GM19025 (cell line): Measurements from ENCODE around the gene PRAC1.

Source experiments
- ATAC-seq: cut with Tn5 transposase; IDR thresholded peaks from one replicate; pipeline ENCODE4 v1.9.1; 2021; ENCODE audit warnings: mild to moderate bottlenecking, low read depth, moderate library complexity; ENCODE audit not compliant: unreplicated experiment

Gene PRAC1

DNA sequence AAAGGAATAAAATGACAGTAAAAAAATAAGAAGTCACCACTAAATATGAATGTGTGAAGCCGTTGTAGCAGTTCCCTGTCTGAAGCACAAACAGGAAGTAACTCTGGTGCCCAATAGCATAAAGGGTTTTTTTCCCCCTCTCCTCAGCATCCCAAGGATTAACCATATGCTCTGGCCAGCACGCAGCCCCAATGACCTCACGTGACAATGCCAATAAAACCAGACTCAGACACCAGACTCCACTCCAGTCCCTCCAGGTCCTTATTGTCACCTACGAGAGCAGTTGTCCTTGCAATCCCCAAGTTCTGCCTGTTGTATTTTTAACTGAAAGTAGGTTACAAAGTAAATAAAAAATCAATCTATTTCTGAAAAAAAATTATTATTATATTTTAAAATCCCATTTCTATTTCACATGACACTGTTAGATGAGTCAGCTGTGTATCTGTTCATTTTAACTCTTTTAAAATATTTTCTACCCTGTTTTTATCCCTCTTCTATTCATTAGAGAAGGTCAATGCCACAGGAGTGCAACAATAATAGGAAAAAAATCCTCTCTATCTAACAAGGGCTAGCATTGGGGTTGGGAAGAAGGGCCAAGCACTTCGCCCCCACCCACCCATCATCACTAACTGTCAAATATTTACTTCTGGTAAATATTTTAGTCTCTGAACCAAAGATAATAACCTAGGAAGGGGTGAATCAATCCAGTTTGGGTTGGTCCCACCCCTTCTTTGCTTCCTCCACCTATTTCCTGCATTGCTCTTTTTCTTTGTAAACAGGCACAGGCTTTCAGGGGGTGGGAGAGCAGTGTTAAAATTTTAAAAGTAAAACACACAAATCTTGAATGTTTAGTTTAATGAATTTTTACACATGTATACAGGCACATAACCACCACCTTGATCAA, 6.6 kb downstream of the PRAC1 start:
- no peak for ATAC-seq

DNA sequence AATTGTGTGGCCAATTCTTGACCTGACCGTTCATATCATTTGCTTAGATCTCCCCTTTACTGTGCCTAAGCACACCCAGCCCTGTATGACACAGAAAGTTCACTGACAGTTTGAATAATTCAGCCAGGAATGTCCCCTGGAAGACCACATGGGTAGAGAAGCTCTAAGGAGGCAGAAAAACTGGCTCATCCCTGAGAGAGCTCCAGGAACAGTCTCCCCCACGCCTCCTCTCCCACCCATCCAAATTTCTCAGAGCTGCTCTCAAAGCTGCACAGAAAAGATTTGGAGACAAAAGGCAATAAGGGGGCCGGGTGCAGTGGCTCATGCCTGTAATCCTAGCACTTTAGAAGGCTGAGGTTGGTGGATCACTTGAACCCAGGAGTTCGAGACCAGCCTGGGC, 11.2 kb downstream of the PRAC1 start:
- ATAC-seq = no peak

DNA sequence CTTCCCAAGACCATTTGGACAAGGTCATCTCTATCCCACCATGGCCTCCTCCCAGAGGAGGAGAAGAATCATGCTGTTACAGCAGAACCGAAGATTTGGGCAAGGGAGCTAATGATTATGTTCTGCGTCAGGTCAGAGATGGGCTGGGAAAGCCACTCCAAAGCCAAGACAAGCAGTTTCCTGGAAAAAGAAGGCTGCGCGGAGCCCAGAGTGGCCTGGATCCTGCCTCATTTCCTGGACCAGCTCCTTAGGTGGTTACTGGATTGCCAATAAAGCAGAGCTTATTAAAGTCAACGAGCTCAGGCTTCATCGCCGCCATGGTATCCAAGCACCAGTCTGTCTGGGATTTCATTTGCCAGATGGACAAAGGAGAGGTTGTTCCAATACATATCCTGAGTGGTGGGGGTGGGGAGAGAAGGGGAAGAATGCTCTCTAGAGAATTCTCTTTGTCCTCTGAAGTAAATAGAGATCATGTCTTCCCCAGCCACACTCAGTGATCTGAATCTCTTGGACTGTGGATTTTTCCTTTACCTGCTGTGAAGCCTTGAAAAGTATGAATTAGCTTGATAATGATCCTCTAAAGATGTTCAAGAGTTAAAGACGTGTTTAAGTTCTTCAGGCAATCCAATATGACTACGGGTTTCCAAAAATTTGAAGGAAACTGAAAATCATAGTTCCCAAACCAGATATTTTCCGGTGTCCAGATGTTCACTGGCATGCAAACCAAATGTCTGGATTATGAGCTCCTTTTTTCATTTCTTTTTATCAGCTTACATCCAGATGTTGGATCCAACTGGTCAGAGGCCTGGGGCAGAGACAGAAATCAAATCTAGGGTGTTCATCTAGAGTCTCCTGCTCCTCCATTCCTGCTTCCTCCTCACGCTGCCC, 17.7 kb downstream of the PRAC1 start:
- no peak for ATAC-seq

DNA sequence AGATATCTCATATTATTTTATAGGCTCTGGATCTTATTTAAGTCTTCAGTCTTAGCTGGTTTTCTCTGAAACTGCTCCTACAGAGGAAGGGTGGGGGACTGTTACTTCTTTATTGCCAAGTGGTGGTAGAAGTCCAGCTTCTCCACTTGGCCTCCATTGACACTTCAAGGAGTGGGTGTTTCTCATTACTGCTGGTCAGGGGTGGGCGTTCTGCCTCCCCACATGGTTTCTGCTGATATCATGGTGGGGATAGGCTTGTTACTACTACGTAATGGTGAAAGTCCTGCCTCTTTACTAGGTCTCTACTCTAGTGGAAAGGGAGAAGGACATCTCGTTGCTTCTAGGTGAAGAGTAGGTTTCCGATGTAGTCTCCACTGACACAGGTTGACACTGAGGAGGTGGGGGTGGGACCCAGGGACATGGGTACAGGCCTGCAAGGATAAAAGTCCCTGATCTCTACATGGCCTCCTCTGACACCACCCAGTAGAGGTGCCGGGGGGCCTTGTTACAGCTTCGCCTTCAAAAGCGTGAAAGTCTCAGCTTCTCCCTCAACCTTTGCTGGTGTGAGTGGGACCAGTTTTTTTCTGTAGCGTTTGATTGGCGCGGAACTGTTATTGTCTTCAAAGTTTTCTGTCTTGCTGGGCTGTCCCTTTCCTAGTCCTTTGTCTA, 20.3 kb downstream of the PRAC1 start:
- no peak for ATAC-seq

DNA sequence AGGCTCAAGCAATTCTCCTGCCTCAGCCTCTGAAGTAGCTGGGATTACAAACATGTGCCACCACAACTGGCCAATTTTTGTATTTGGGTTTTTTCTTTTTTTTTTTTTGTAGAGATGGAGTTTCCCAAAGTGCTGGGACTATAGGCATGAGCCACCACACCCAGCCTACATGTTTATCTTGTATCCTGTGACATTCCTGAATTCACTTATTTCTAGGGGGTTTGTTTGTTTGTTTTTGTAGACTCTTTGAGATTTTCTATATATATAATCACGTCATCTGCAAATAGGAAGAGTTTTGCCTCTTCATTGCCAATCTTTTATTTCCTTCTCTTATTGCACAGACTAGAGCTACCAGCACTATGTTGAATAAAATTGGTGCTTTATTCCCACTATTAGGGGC, 29.1 kb downstream of the PRAC1 start:
- ATAC-seq = no peak

DNA sequence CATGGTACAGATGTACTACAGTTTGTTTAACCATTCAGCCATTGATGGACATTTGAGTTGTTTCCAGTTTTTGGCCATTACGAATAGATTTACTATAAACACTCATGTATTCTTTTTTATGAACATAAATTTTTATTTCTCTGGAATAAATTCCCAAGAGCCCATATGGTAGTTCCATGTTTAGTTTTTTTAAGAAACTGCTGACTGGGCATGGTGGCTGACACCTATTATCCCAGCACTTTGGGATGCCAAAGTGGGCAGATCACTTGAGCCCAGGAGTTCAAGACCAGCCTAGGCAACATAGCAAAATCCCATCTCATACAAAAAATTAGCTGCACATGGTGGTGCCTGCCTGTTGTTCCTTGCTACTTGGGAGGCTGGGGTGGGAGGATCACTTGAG, 30.3 kb downstream of the PRAC1 start:
- ATAC-seq = no peak

DNA sequence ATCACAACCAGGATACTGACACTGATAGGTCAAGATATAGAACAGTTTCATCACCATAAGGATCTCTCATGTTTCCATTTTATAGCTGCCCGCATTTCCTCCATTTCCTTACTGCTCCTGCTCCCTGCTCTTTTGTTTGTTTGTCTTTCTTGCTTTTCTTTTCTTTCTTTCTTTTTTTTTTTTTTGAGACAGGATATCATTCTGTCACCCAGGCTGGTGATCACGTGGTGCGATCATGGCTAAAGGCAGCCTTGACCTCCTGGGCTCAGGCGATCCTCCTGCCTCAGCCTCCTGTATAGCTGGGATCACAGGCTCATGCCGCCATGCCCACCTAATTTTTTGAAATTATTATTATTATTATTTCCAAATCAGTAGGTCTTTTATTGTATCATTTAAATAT, 31.7 kb downstream of the PRAC1 start:
- ATAC-seq = no peak

DNA sequence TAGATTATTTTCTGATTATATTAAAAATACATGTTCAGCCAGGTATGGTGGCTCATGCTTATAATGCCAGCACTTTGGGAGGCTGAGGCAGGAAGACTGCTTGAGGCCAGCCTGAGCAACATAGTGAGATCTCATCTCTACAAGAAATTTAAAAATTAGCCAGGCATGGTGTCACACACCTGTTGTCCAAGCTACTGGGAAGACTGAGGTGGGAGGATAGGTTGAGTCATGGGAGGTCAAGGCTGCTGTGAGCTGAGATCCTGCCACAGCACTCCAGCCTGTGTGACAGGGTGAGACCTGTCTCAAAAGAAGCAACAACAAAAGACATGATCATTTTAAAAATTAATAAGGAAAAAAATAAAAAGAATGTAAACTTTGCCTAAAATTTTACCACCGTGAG, 40.7 kb downstream of the PRAC1 start:
- no peak for ATAC-seq

DNA sequence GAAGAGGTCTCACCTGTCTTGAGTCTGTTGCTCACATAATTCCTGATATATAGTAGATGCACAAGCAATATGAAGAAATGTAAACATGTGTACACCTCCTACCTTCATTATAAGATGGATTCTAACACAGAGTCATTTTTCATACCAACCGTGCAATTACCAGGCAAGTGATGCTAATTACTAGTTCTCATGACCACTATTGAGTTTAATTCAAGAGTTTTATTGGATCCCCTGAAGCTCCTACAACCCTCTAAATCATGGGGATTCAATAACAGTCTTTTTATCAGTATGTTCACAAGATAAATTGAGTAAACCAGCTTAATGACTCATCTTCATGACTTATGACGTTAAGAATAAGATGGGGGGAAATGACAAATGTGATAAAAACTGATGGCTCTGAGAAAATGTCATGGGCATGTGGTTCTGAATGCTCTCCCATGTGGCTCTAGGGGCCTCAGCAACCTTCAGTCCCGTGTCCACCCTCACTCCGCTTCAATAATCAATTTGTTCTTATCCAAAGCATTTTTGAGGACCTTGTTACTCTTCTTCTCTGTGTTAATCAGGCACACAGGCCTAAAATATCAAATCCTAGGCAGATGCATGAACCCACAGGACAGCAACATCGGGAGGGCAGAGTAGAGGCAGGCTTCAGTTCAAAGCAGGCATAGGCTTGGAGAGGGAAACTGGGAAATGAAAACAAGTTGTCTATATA, 42.8 kb downstream of the PRAC1 start:
- no peak for ATAC-seq

DNA sequence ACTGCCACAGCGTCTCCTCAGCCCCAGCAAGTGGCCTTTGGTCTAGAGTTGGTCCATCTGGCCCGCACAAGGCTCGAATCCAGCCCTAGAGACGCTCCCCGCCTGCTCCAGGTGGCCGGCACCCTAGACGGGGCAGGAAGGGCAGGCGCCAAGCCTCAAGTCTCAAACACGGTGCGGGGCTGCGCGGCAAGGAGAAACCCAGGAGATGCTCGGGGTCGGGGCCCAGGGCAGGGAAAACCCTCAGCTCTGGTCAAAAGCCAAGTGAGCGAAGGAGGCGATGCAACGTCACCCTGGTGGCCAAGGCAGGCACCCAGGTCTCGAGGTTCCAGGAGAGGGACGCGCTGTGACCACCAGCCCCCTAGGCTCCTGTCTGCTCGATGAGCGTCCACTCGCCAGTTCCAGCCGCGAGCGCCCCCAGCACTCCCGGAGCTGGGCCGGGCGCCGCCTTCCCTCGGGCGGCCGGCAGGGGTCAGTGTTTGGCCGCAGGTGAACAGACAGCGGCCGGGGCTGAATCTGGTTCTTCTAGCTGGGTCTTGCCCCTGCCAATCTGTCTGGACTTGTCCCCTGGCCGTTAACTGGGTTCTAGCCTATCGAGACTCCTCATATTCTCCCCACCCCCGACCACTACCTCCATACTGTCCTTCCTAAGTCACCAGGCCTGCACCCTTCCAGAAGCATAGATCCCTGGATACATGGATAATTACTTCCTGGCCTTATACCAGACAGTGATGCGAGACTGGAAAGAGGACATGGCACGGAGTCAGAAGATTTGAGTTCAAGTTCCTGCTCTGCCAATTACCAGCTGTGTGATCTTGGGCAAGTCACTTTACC, 44.0 kb downstream of the PRAC1 start:
- ATAC-seq = no peak

DNA sequence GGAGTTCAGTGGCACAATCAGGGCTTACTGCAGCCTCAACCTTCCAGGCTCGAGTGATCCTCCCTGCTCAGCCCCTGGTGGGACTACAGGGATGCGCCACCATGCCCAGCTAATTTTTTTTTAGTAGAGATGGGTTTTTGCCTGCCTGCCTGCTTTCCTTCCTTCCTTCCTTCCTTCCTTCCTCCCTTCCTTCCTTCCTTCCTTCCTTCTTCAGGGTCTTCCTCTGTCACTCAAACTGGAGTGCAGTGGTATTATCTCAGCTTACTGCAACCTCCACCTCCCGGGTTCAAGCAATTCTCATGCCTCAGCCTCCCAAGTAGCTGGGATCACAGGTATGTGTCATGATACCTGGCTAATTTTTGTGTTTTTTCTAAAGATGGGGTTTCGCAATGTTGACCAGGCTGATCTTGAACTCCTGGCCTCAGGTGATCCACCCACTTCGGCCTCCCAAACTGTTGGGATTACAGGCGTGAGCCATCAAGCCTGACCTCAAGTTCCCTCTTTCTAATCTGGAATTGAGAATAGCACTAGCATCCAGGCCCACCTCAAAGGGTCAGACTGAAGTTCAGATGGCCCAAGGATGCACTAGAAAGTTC, 45.3 kb downstream of the PRAC1 start:
- no peak for ATAC-seq

DNA sequence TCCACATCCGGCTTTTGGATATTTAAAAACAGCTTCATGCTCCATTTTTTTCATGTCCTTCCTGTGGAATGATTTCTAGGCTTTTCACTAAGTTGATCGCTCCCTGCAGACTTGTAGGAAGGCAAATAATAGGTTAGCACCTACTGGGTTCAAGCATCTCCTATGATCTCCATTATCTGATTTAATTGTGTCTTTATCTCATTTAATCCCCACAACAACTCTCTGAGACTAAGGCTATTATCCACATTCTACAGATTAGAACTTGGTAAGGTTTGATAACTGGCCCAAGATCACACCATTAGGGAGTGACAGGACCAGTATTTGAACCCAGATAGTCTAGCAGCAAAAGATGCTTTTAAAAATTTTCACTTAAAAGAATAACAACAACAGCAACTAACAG, 50.0 kb downstream of the PRAC1 start:
- ATAC-seq = no peak
